Gastroesophageal sphincter (tissue), 3 donors: ENCODE measurements around the gene PTPRO.

Experiments used
- POLR2A ChIP-seq, 2 donors: fragments of 450-650 bp; IDR thresholded peaks; one replicate each; pipeline ENCODE4 v1.6.1; 2017; ENCODE audit warnings: antibody characterized with exemption in 2 of 2, mild to moderate bottlenecking in 2 of 2, moderate library complexity in 1 of 2
- TF ChIP-seq, protein P1 (sequence below), 4 experiments: fragments of 200-600 bp in 2 of 4; fragments of 450-650 bp in 2 of 4; sonication (generic) in 1 of 4; IDR thresholded peaks; one replicate each; pipeline ENCODE4 v1.5.1; 2017 to 2019; ENCODE audit warnings: antibody characterized with exemption in 4 of 4, mild to moderate bottlenecking in 2 of 4, moderate library complexity in 2 of 4

DNA sequence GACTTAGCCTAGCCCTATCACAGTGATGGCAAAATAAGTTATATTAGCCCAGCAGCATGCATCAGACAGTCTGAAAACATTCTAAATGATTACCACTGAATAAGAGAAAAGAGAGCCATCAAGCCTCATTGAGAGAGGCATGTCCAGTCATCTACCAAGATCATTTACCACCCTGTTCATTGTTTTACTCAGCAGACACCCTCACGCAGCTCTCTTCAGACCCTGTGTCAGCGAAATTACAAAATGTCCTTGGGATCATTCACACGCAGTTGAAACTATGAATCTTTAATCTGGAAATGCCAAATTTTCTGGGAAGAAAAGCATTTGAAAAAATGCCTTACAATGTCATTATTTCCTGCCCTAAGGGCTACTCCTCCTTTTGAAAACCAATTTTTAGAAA, 89.5 kb downstream of the PTPRO start:
- TF ChIP-seq, protein P1, sequence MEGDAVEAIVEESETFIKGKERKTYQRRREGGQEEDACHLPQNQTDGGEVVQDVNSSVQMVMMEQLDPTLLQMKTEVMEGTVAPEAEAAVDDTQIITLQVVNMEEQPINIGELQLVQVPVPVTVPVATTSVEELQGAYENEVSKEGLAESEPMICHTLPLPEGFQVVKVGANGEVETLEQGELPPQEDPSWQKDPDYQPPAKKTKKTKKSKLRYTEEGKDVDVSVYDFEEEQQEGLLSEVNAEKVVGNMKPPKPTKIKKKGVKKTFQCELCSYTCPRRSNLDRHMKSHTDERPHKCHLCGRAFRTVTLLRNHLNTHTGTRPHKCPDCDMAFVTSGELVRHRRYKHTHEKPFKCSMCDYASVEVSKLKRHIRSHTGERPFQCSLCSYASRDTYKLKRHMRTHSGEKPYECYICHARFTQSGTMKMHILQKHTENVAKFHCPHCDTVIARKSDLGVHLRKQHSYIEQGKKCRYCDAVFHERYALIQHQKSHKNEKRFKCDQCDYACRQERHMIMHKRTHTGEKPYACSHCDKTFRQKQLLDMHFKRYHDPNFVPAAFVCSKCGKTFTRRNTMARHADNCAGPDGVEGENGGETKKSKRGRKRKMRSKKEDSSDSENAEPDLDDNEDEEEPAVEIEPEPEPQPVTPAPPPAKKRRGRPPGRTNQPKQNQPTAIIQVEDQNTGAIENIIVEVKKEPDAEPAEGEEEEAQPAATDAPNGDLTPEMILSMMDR (IDR thresholded peaks at IDR 0.05), result no peak
- no peak for TF ChIP-seq POLR2A (IDR thresholded peaks at IDR 0.05)
